CD4-positive, alpha-beta T cell treated with Interleukin-15 for 4 hours (primary cell): Measurements from ENCODE around the gene CEP72.

Experiments used
- DNase-seq: peaks from one replicate; pipeline ENCODE4 v3.0.0-alpha.2; 2020; ENCODE audit warnings: low spot score

The CEP72 gene

GRCh38 chr5:638501-639252, 26.5 kb downstream of the CEP72 start:
- no peak for DNase-seq

GRCh38 chr5:639253-639530, 27.1 kb downstream of the CEP72 start:
- no peak for DNase-seq

- no peak for DNase-seq
Measured at GRCh38 chr5:639584-640213, 27.6 kb downstream of the CEP72 start.

- no peak for DNase-seq
Measured at GRCh38 chr5:640461-641330, 28.6 kb downstream of the CEP72 start.

GRCh38 chr5:641331-641765, 29.2 kb downstream of the CEP72 start:
- no peak for DNase-seq

- DNase-seq, result no peak
Measured at GRCh38 chr5:642481-642880, 30.3 kb downstream of the CEP72 start.

GRCh38 chr5:643351-643801, 31.2 kb downstream of the CEP72 start:
- no peak for DNase-seq

- no peak for DNase-seq
Measured at GRCh38 chr5:643811-644271, 31.7 kb downstream of the CEP72 start.

GRCh38 chr5:644509-644908, 32.4 kb downstream of the CEP72 start:
- DNase-seq, result no peak

- DNase-seq, result no peak
Measured at GRCh38 chr5:644971-645370, 32.8 kb downstream of the CEP72 start.

GRCh38 chr5:645421-645820, 33.3 kb downstream of the CEP72 start:
- no peak for DNase-seq

GRCh38 chr5:646396-647201, 34.5 kb downstream of the CEP72 start:
- no peak for DNase-seq

GRCh38 chr5:647311-647710, 35.2 kb downstream of the CEP72 start:
- no peak for DNase-seq

GRCh38 chr5:647727-648126, 35.6 kb downstream of the CEP72 start:
- no peak for DNase-seq

GRCh38 chr5:651296-652022, 39.3 kb downstream of the CEP72 start:
- no peak for DNase-seq

GRCh38 chr5:652023-652515, 39.9 kb downstream of the CEP72 start:
- DNase-seq, result no peak

GRCh38 chr5:652773-653350, 40.7 kb downstream of the CEP72 start:
- DNase-seq, result no peak

- no peak for DNase-seq
Measured at GRCh38 chr5:654071-654778, 42.1 kb downstream of the CEP72 start.

- no peak for DNase-seq
Measured at GRCh38 chr5:655406-655805, 43.3 kb downstream of the CEP72 start.

- no peak for DNase-seq
Measured at GRCh38 chr5:657570-657969, 45.4 kb downstream of the CEP72 start.
